Measurements from ENCODE around the gene CHST13.

Gene CHST13, protein sequence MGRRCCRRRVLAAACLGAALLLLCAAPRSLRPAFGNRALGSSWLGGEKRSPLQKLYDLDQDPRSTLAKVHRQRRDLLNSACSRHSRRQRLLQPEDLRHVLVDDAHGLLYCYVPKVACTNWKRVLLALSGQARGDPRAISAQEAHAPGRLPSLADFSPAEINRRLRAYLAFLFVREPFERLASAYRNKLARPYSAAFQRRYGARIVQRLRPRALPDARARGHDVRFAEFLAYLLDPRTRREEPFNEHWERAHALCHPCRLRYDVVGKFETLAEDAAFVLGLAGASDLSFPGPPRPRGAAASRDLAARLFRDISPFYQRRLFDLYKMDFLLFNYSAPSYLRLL

DNA sequence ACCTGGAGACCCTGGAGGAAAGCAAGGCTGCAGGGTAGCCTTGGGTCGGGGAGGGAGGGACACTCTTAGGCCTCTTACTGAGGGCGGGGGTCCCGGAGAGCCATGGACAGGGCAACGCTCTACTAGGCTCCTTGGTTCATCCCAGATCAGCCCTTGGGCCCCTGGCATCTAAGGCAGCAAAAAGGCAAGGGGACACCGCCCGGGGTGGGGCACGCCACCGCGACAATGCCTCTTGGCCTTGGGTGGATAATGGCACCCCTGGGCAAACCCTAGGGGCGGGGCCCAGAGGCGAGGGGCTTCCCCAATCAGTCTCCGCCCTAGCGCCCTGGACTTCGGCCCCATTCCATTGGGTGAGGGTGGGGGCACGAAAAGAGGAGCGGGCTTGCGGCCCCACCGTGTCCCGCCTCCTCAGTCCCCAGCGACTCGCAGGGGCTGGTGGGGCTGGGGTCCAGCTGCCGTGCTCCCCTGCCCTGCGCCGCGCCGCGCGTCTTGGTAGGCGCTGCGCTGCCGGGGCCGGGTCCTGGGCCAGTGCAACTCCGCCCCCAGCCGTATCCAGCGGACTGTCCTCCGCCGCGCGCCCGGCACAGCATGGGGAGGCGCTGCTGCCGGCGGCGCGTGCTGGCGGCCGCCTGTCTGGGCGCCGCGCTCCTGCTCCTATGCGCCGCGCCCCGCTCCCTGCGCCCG lies at the start of gene CHST13:
TSS of gene CHST13 (plus strand) at position 411 of the 684 bp plus-strand sequence. CDS start at position 589, 178 bp downstream.
- peak; percentile 12 to 23 for DNase-seq

DNA sequence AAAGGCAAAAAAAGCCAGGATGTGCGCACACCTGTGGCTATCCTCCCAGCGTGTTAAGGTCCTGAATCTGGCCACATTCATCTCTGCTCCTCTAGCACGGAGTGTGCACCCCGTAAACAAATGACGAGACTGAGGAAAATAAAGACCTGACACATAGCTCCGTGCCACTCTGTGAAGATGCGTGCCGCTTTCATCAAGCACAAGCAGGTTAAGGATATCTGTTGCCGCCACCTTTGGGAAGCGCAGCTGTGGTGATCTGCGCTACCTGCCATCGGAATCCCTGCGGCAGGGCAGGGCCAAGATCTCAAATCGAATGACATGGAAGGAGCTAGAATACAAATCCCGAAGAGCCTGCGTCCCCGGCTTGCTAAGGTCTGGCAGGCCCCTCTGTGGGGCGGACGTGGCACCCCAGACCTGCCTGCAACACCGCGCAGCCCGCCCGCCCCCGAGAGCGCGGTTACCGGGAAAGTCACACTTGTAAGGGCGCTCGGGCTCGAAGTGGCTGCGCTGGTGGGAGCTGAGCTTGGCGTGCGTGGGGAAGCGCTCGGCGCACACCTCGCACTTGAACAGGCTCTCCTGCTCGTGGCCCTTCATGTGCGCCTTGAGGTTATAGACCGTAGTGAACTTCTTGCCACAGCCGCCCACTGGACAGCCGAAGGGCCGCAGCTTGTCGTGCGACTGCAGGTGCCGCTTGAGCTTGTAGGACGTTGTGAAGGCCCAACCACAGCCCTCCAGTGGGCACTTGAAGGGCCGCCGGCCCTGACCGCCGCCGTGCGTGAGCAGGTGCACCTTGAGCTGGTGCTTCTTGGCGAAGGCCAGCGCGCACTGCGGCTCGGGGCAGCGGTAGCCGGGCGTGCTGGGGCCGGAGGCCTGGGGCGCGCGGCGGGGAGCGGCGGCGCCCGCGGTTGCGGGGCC lies 49.2 kb upstream of the CHST13 start:
- peak; percentile 13 to 14 for DNase-seq

DNA sequence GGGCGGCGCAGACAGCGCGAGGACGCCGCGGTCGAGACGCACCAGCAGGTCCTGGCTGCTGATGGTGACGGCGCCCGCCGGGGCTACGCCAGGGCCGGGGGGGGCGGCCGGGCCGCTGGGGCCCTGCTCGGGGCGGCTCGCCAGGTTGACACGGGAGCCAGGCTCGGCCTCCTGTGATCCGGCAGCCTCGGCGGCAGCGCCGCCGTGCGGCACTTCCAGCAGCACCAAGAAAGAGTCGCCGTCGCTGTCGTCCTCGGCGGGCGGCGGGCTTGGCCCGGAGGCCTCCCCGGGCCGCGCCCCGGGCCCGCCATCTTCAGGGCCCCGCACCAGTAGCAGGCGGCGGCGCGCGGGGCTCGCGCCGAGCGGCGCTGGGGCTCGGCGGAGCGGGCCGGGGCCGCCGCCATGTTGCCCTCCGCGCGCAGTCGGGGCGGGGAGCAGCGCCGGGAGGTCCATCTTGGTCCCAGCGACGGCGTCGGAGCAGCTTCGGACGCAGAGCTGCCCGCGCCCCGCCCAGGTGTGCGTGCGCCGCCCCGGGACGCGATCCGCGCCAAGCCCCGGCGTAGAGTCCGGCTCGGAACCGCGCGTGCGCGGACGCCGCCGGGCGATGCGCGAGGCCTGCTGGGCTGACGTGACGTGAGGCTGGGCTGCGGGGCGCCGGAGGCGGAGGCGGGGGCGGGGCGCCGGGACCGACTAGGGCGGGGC lies 48.4 kb upstream of the CHST13 start, which contains the start of gene ZXDC:
TSS of gene ZXDC (minus strand) at position 479 of the 702 bp plus-strand sequence. CDS start at position 453, 26 bp downstream.
- DNase-seq, result peak; percentile 75 to 81

DNA sequence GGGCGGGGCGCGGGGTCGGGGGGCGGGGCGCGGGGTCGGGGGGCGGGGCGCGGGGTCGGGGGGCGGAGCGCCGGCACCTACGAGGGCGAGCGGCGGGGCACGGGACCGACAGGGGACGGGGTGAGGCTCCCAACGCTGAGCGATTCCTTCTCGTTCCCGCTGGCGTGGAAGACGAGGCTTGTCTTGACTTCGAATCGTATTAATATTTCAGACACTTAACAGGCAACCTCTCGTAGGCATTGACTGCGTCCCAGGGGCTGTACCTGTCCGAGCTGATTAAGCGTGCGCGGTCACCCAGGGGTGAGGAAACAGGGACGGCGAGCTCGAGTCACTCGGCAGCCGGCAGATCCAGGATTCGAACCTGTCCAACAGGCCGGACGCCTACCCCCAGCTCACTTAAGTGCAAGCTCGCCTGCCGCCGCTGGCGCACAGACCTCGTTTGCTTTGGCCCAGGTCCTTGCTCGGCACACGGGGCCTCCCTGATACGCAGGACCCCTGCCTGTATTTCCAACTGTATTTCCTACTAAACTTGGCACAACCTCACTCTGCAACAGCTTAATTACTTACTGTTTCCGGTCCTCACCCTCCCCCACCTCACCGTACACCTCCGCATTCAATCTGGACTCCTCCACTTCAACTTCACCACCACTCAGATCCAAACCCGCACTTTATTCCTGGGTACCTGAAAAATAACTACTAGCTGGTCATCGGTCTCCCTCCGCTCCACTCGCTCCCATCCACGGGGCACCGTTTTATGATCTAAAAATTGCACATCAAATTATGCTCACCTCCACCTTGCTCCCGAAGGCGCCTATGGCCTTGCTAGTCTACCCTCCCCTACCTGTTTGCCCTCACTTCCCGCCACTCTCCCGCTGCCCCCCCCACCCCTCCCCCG lies 47.5 kb upstream of the CHST13 start:
- DNase-seq, result peak; percentile 44 to 51

DNA sequence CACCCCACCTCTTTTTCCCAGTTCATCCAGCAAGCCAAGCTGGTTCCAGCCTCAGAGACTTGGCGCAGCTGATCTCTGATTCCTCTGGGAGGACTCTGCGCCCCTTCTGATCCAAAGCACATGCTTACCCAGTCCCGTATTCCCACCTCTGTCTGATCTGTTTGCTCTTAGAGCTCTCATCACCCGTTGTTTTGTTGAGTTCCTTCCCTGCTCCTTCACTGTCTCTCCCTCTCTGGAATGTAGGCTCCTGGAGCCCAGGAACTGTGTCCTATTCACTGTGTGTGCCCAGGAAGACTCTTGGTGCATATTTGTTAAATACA lies 46.9 kb upstream of the CHST13 start:
- DNase-seq, result no peak

DNA sequence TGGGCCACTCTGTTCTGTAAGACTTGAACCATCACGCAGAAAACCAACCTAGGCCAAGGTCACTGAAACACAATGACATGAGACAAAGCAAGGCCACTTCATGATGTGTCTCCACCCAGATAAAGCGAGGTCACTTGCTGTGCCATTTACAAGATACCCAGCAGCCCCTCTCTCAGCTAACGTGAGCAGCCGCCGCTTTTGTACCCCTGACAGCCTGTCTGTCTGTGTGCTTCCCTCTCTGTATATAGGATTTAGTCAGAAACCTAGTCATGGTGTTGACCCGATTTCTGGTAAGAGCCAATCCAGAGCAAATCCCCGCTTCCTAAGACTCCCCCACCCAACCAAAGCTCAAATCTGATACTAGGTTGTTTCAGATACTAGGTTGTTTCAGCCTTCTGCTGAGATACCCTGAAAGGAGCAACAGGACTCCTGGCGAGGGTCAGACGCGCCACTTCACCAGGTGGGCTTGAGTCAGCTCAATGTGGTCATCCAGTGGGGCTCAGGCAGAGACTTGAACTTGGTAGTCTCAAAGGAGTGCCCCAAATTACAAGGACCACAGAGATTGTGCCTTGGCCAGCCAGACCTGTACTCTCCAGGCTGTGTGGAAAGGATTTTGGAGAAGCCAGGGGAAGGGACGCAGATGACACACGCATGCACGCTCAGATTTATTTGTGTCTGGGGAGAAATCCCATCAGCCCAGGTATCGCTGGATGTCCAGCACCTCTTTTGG lies 45.2 kb upstream of the CHST13 start:
- DNase-seq, result no peak

DNA sequence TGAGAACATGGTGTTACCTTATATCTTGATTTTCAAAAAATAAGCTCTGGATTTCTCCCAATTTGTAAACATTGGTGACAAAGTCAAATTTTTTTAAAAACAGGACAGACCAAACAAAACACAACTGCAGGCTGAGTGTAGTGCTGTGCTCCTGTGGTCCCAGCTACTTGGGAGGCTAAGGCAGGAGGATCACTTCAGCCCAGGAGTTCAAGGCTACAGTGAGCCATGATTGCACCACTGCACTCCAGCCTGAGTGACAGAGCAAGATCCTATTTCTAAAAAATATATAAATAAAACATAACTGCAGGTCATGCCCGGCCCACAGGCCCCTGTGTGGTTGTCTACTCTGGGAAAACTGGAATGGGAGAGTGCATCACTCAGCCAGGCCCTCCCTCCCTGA lies 44.3 kb upstream of the CHST13 start:
- no peak for DNase-seq

DNA sequence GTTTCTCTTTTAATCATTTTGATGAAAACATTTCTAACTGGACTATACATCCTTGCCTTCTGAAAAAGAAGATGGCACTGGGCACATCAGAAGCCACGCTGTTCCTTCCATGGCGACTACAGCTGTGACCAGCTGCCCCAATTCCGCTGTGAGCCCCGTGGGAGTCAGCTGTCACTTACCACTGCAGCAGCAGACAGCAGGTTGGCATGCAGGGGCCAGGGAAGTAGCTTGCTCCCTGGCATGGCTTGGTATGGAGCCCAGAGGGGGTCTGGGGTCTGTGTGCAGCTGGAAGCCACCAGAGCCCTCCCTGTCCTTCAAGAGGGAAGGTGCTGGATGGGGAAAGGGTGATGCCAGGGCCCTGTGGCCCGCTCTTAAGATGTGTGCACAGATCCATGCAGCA lies 43.7 kb upstream of the CHST13 start:
- DNase-seq, result no peak

DNA sequence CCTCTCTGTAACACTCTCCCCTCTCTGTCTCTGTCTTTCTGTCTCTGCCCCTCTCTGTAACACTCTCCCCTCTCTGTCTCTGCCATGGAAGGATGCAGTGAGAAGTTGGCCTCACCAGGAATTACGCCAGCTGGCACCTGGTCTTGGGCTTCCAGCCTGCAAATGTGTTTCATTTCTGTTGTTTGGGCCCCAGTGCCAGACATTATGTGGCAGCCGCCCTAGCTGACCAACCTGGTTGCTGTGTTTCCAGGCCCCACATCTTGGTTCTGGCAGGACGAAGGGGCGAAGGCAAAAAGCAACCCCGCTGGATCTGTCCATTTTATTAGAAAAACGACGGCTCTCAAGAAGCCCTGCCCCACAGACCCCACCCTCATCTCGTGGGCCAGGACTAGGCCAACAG lies 43.1 kb upstream of the CHST13 start:
- no peak for DNase-seq

DNA sequence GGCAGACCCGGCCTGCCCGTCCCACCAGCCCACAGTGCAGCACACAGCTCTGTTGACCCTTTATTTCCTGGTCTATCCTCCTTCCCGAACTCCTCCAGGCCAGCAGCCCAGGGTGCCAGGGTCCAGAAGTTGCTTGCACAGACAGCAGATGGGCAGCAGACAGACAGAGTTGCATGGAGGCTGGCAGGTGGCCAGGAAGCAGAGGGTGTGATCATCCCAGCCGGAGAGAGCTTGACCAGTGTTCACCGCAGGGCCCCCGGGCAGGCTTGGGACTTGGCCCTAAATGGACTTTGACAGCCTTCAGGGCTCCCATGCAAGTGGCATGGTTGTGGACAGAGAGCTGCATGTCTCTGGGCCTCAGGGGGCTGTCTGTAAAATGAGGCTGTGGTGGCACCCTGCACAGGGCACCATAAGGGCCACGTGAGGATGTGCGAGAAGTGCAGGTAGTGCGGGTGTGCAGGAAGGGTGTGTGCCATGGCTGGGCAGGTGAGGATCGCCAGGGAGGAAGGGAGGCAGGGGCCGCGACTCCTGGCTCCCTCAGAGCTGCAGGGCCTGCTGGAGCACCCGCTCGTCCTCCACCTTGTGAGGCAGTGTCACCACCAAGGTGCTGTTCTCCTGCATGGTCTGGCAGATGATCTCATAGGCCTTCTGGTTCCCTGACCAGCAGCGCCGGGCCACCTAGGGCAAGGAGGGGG lies 42.0 kb upstream of the CHST13 start:
- DNase-seq, result no peak

DNA sequence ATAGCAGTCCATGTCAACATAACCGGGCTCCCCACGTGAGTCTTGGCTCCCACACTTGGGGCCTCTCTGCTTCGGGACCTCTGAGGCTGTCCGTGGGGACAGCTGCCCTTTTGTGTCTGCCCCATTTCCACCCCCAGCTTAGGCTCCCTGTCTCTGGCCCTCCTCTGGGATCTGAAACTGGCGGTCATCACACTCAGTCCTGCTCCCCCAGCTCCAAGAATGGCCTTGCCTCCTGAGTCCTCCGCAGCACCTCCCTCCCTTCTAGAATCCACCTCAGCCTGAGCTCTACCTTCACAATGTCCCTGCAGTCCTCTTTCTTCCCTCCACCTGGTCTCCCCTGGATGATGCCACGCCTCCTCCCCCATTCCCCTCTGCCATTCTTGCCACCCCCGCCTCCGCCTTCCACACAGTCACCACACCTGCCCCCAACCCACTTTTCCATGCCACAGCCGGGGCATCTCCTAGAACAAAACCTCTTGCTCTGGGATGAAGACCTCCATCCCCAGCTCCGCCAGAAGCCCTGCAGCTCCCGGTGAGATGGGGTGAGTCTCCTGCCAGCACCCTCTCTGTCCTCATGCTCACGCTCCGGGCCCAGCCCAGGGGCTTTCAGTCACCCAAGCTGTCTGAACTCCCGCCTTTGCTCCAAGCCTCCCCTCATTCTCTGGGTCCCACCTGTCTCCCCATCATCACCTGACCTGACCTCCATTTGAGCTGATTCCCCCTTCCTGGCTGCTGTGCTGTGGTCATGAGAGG lies 41.3 kb upstream of the CHST13 start:
- DNase-seq, result no peak

DNA sequence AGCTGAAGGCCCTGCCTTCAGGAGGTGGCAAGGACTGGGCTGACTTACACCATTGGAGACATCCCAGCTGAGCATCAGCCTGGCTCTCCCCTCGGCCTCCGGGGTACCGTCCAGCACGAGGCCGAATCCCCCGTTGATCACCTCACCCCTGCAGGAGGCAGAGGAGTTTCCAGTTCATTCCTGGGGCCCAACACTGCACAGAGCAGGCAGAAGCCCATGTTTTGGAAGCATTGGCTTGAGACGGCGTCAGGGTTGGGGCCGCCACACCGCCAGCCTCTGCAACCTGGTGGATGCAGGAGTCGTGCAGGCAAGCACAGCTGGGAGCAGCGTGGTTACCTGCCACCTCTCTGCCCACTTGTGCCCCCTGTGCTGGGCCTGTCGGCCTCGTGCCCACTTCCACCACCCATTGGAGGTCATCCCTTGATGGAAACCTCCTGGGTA lies 40.6 kb upstream of the CHST13 start:
- no peak for DNase-seq

DNA sequence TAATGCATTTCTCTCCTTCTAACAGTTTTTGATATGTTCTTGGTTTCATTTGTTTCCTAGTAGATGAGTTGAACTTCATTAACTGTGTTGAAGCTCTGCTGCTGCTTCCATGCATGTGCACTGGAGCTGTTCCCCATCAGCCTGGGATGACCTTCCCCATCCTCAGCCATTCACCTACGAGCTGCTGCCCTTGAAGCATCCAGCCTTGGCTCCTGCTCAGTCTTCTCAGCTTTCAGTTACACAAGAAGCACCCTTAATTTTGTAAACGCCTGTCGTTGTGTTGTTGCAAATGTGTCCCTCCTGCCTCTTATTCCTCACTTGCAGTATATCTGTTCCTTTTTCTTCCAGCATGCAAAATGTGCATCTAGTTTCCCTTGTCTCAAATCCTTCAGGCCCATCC lies 39.8 kb upstream of the CHST13 start:
- DNase-seq, result no peak

DNA sequence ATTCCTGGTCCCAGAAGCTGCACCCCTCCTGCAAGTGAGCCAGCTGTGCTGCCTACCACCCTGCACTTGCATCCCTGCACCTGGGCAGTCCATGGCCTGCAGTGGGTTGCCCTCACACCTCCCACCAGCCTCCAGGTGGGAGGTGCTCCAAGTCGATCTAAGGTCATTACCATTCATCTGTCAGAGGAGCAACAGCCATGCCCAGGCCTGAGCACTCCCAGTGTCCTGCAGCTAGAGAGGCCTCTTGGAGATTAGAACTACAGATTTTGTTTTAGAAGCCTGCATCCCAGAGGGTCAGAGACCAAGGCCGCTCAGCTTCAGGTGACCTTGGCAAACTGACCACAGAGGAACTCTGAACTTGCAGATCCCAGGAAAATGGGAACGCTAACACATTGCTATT lies 39.3 kb upstream of the CHST13 start:
- no peak for DNase-seq

DNA sequence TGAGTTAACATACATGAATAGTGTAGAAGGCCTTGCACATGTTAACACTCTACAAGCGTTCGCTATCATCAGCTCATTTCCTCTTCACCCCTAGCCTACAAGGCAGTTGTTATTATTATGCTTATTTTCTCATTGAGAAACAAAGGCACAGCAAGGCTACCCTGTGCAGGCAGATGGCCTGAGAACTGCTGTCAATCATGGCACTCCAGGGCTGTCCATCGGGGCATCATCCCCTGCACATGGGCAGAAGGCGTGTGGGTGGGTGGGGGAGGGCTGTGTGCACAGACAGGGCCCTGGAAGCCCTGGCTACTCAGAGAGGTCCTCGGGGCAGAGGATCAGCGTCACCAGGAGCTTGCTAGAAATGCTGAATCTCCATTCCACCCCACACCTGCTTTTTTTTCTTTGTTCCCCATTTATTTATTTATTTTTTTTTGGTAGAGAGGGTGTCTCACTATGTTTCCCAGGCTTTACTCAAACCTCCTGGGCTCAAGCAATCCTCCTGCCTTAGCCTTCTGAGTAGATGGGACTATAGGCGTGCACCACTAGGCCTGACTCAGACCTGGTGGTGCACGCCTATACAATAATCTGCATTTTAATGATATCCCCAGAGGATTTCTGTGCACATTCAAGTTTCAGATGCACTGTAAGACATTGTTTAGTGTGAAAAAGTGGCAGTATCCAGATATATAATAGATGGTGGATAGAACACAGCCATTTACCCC lies 38.6 kb upstream of the CHST13 start:
- DNase-seq, result no peak

DNA sequence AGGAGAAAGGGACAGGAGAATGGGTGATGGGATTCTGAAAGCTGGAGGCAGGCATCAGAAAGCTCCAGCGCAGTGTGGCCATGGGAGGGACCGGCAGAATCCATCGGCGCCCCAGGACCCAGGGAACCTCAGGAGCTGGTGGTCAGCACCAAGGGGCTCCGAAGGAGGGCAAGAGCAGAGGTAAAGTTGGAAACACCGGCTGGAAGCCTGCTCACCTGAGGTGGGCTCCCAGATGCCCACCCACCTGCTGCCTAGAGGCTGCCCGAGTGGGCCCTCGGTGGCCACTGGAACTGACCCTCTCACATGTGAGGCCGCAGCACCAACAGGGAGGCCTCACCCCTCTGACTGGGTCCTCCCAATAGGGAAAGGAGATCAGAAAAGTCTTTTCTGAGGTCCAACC lies 38.0 kb upstream of the CHST13 start:
- no peak for DNase-seq

DNA sequence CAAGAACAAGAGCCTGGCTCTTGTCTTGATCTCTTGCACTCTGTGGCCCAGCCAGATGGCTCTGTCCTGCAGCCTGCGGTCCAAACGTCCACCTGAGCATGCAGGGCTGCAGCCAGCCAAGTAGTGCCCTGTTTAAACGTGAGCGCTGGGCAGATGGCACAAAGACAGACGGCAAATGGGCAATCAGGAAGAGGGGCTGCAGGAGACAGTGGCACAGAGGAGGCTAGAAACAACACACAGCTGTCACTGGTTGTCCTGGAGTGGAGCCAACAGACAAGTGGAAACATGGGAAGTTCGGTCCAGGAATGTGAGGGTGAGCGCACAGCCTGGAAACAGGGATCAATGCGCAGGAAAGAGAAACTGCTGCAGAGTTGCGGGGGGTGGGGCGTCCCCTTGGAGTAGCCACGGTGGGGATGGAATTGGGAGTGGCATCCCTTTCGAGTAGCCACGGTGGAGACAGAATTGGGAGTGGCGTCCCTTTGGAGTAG lies 37.6 kb upstream of the CHST13 start:
- no peak for DNase-seq

DNA sequence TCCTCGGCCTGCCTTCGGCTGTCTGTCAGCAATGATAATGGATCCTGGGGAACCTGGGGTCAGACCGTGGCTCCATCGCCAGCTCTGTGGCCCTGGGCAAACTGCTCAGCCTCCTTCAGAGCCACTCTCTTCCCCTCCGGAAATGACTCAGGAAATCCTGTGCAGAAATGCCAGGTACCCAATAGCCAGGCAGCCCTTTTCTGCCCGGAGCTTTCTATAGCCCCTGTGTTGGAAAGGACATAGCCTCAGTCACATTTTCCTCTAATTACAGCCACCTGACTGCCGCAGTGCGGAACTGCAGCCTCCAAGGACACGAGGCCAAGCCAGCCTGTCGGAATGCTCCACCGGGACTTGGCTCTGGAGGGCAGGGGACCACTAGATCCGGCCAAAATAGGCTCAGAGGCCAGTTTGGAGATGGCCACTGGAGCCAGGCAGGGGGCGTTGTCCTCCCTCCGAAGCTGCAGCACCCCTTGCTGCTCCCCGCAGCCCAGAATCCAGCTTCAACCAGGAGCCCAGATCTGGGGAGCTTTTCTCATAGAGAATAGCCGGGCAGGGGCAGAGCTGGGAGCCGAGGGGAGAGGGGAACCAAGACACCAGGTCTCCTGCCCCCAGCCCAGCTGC lies 36.7 kb upstream of the CHST13 start:
- peak; percentile 40 to 47 for DNase-seq

Data from Kasumi-1 (cell line).